GM12891 (cell line): Measurements from ENCODE around the gene CYP4B1.

Source experiments
- DNase-seq: peaks from one replicate; pipeline ENCODE4 v3.0.0; 2011; ENCODE audit warnings: low spot score; ENCODE audit not compliant: insufficient read length
- FAIRE-seq: peaks from 2 replicates; lab custom pipeline; 2011; peaks lifted over from hg19 to GRCh38; lab: Jason Lieb, UNC
- PAX5 ChIP-seq: IDR thresholded peaks from 2 replicates; pipeline ENCODE4 v1.6.1; 2011; ENCODE audit warnings: low read length, moderate library complexity, mild to moderate bottlenecking; ENCODE audit not compliant: insufficient read depth, severe bottlenecking
- POLR2A ChIP-seq: IDR thresholded peaks from 2 replicates; pipeline ENCODE4 v1.6.1; 2011; ENCODE audit warnings: low read depth, low read length, control low read depth
- POLR2AphosphoS5 ChIP-seq: IDR thresholded peaks from 2 replicates; pipeline ENCODE4 v1.6.1; 2011; ENCODE audit warnings: low read depth, low read length, control low read depth
- POU2F2 ChIP-seq: IDR thresholded peaks from 2 replicates; pipeline ENCODE4 v1.6.1; 2011; ENCODE audit warnings: low read depth, mild to moderate bottlenecking, control low read depth, low read length, moderate library complexity
- SPI1 ChIP-seq: IDR thresholded peaks from 2 replicates; pipeline ENCODE4 v1.6.1; 2011; ENCODE audit warnings: low read depth, low read length, control low read depth
- TAF1 ChIP-seq: IDR thresholded peaks from 2 replicates; pipeline ENCODE4 v1.6.1; 2011; ENCODE audit warnings: low read depth, low read length, control low read depth

Gene CYP4B1

DNA sequence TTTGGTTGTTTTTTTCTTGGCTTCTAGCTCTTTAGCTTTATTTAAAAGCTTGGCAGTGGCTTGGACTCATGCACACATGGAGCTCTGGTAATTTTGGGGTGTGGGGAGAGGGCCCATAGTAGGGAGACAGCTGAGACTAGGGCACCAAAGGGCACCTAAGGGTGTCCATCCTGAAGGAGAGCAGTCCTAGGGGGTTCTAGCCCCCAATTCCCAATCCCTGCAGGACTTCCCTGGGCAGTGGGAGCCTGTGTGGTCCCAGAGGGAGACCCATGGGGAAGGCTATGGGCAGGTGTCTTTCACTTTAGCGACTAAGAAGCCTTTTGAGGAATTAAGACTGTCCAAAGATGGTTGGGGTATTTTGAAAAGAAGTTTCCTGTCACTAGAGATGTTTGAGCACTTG, 6.9 kb downstream of the CYP4B1 start:
- TF ChIP-seq TAF1 (no peak), SPI1 (no peak), POLR2AphosphoS5 (no peak), PAX5 (no peak), POU2F2 (no peak), POLR2A (no peak)
- DNase-seq (no peak), FAIRE-seq (no peak)

DNA sequence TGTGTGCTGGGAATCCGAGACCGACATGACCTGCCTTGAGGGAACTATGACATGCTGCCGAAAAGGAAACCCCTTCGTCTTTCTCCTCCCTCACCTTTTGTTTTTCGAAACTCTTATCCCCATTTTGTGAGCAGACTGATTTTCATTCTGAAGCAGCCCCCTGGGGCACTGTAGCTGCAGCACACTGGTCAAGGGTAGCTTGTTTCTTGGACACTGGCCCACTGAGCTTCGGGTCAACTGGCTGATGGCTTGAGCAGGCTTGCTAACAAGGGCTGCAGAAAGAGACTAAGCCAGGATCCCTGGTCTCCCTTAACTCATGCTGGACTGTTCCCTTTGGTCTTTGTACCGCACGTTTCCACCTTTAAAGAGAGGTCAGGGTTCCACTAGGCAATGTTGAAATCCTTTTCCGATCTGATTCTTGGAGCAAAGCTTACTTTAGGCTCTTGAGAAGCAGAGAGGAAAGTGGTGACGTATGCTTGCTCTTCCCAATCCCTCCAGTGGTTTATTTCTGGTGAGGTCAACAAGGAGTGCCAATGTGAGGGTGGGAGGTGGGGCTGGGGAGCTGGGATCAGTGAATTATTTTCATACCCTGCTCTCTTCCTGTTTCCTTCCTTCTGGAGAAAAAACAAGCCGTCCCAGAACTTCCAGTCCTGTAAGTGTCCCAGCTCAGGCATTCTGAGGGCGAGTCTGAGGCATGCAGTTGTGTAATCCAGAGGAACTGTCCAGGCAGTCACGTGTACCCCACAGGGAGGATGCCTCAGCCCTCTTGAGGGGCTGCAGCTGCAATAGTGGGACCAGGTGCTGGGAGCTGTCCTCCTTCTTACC, 7.6 kb downstream of the CYP4B1 start:
- DNase-seq, result no peak
- TF ChIP-seq POLR2AphosphoS5, result no peak
- TF ChIP-seq POU2F2, result no peak
- no peak for TF ChIP-seq SPI1
- TF ChIP-seq PAX5, result no peak
- no peak for TF ChIP-seq TAF1
- TF ChIP-seq POLR2A, result no peak
- no peak for FAIRE-seq

DNA sequence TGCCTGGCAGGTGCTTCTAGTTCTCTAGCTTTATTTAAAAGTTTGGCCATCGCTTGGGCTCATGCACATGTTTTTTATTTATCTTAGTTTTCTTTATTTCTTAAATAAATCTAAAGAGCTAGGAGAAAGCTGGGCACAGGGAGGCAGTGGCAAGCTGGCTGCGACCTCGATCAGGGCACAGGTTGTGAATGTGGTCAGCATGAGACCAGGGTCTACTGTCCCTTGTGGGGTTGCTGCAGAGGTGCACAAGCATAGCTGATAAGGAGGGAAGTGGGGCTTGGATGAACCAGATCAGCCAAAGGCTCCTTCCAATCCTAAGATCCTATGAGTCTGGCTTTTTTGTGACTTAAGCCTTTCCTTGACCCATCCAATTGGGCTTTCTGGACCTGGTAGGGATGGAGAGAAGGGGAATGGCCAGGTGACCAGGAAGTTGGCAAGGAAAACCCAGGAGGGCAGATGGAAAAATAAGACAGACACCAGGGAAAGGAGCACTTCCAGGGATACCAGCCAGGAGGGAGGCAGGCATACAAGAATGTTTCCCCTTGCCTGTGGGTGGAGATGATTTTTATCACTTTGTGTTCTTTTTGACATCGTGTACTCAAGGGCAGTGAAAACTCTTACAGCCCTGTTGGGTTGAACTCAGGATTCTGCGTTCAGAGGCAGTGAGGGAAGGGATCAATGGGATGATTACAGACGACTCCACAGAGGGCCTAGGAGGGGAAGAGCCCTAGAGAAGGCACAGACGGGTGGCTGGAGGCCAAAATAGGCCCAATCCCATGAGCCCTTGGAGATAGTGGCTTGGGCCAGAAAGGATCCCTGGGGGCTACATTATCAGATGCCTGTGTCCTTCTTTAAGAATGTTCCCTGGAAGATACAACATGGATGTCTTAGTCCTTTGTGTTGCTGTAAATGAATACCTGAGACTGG, 8.5 kb downstream of the CYP4B1 start:
- TF ChIP-seq SPI1 (no peak), POLR2AphosphoS5 (no peak), PAX5 (no peak), POU2F2 (no peak), TAF1 (no peak), POLR2A (no peak)
- no peak for FAIRE-seq
- no peak for DNase-seq

DNA sequence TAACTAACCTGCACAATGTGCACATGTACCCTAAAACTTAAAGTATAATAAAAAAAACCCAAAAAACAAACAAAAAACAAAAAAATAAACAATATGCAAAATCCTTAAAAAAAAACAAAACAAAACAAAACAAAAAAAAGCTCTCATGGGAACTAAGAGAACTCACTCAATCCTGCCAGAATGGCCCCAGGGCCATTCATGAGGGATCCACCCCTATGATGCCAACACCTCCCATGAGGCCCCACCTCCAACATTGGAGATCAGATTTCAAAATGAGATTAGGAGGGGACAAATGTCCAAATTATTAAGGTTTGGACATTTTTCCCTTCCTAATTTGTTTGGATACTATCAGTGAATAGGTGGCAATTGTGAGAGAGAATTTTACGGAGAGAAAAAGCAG, 10.2 kb downstream of the CYP4B1 start:
- FAIRE-seq (no peak), DNase-seq (no peak)
- TF ChIP-seq POU2F2 (no peak), POLR2AphosphoS5 (no peak)

DNA sequence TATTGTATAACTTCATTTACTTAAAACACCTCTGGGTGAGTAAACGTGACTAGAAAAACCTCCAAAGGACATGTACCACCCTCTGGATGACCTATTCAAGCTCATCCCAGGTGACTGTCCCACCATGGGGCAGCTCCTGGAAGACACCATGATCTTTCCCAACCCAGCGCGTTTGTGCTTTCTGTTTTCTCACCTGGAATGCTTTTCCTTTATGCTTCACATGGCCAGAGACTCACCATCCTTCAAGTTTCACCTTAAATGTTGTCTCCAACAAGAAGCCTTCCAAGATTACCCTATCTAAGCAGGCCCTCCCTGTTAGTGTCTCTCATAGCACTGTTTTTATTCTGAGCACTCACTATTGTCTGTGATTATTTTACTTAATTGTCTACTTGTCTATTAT, 11.1 kb downstream of the CYP4B1 start:
- DNase-seq (no peak), FAIRE-seq (no peak)
- TF ChIP-seq POU2F2 (no peak), TAF1 (no peak), SPI1 (no peak), POLR2A (no peak), POLR2AphosphoS5 (no peak), PAX5 (no peak)

DNA sequence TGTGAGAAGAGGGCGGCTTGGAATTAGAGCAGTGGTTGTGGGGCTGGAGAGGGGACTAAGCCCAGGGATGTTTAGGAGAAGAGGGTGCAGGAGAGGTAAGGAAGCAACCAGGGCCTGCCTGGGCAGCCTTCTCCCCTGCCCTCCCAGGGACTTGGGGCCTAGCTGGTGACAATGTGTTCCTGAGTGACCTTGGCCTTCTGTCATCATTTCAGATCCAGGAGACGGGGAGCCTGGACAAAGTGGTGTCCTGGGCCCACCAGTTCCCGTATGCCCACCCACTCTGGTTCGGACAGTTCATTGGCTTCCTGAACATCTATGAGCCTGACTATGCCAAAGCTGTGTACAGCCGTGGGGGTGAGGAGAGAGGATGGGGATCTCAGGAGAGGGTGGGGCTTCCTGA, 11.8 kb downstream of the CYP4B1 start:
- no peak for DNase-seq
- no peak for TF ChIP-seq TAF1
- no peak for TF ChIP-seq SPI1
- TF ChIP-seq POLR2AphosphoS5, result no peak
- no peak for FAIRE-seq

DNA sequence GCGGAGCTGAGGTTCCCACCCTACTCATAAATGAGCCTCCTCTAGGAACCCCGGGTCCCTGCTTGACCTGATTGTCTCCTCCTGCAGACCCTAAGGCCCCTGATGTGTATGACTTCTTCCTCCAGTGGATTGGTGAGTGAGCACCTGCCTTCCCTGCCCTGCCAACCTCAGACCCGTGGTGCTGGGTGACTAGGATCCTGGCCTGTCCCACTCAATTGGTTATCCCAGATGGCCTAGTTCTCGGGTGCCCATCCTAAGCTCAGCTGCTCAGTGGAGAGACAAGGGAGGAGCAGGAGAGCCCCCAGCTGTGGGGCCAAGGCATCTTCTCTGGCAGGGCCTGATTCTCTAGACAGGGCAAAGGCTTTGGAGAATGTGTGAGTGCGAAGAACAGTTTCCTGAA, 12.2 kb downstream of the CYP4B1 start:
- no peak for TF ChIP-seq POU2F2
- no peak for TF ChIP-seq POLR2AphosphoS5
- TF ChIP-seq TAF1, result no peak
- no peak for TF ChIP-seq PAX5
- no peak for TF ChIP-seq POLR2A
- no peak for TF ChIP-seq SPI1
- DNase-seq (no peak), FAIRE-seq (no peak)

DNA sequence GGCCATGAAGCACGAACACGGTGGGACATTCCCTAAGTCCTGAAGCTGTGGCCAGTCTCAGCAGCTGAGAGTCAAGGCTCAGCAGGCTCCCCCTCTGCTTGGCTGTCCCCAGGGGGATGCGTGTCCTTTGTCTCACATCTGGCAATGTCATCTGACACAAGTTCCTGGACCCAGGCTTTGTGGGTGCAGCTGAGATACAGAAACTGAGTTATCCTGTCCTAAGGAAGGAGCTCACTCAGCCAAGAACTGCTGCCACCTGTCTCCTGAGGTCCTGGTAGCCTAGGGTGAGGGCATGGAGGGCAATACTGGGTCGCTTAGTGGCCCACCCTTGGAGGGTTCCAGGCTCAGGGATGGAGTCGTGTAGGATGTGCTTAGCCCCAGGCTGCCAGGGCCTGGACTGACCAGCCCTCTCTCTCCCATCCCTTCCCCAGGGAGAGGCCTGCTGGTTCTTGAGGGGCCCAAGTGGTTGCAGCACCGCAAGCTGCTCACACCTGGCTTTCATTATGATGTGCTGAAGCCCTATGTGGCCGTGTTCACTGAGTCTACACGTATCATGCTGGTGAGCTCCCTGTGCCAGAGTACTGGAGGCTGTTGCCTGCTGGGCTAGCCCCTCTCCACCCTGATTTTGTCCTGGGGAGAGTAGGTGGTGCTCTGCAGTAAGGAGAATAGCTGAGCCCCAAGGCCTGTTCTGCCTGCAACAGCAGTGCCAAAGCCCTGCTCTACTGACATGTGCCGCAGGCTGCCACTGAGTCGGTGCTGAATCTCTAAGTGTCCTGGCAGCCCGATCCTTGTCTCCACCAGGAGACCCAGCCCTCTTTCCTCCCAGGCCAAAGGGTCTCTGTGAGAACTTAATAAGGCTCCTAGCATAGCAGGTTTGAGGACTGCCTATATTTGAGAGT, 13.5 kb downstream of the CYP4B1 start:
- DNase-seq (no peak), FAIRE-seq (no peak)
- TF ChIP-seq POLR2A (no peak), POU2F2 (no peak), SPI1 (no peak)

DNA sequence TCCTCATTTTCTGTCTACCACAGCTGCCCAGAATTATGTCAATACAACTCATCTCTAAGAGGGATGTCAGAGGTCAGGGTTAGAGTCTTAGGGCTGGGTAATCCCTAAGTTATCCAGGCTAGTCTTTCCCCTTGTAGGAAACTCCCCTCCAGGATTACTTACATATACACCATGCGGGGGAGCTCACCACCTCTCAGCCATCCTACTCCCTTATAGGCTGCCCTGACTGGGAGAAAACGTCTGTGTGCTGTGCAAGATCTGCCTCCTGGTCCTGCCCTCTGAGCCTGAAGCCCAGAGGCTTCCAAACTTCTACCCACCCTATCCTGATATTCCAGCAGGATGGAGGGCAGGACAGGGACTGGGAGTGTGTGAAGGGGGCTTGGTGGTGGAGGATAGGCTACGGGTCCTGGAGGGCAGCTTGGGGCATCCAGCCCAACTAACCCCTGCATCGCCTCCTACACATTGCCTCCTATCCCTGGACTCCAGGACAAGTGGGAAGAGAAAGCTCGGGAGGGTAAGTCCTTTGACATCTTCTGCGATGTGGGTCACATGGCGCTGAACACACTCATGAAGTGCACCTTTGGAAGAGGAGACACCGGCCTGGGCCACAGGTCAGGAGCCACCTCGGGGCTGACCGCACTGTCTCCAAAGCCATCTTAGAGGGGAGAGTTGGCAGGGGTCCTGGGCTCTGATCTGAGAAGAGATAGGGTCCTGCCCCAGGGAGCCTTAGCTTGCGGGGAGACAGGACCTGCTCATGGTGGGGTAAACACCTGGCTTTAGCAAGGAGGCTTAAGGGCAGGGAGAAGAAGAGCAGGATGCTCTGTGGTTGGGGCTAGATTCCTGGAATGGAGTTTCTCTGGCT, 14.4 kb downstream of the CYP4B1 start:
- DNase-seq (no peak), FAIRE-seq (no peak)
- TF ChIP-seq POLR2A (no peak), POLR2AphosphoS5 (no peak), PAX5 (no peak), TAF1 (no peak), POU2F2 (no peak), SPI1 (no peak)
